HG03354 (cell line): ENCODE results near the gene LMNTD1.
"Not testable (repeated sequence)": the region's sequence is repeated elsewhere in the genome, so short reads cannot be mapped to it uniquely, and the experiment has no call there.

Source experiments
- ATAC-seq: cut with Tn5 transposase; IDR thresholded peaks from one replicate; pipeline ENCODE4 v1.9.1; 2021; ENCODE audit warnings: mild to moderate bottlenecking; ENCODE audit not compliant: unreplicated experiment, poor library complexity, severe bottlenecking

Gene LMNTD1

DNA sequence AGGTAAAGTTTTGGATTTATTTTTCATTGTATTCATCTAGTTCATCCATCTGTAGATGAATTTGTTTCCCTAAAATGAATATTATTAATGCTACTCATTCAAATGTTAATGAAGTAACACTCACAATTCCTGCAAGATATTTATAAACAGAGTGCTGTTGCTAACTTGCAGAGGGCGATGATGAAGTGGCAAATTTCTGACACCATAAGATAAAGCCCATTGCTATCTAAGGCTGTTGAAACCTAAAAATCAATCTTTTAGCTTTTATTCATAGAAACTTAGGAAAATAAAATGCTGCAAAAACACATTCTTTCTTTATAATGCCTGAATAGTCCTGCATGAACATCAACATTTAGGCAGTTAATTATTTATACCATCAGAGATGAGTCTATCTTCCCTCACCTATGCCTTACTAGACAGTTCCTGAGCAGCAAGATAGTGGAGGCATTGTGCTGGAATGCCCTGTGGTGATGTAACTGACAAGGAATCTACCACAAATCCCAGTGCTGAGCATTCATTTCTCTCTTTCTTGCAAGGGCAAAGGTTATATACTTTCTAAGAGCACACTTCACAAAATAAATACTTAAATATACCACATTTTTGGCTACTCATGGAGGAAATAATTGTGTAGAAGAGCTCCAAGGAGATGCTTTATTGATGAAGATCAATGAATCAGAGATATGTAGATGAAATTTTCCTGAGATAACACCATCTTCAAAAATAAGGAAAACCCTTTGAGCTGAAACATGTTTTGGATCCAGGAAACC, 57.6 kb downstream of the LMNTD1 start:
- no peak for ATAC-seq

DNA sequence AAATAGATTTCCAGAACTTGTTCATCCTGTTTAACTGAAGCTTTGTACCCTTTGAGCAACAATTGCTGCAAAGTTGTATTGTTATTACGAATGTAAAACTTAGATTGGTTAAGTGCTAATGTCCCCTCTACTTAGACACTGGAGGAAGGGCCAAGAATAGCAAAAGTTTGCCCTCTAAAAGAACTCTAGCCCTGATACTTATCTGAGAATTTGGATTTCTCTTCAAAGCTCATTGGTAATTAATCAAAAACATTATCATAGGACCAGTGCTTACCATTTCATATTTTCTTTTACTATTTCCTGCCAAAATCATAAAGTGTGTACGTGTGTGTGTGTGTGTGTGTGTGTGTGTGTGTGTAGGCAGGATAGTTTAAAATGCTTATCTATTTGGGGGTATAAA, 58.2 kb downstream of the LMNTD1 start:
- ATAC-seq = no peak

- no peak for ATAC-seq
Observed at GRCh38 chr12:25493682-25494081, 59.4 kb downstream of the LMNTD1 start.

DNA sequence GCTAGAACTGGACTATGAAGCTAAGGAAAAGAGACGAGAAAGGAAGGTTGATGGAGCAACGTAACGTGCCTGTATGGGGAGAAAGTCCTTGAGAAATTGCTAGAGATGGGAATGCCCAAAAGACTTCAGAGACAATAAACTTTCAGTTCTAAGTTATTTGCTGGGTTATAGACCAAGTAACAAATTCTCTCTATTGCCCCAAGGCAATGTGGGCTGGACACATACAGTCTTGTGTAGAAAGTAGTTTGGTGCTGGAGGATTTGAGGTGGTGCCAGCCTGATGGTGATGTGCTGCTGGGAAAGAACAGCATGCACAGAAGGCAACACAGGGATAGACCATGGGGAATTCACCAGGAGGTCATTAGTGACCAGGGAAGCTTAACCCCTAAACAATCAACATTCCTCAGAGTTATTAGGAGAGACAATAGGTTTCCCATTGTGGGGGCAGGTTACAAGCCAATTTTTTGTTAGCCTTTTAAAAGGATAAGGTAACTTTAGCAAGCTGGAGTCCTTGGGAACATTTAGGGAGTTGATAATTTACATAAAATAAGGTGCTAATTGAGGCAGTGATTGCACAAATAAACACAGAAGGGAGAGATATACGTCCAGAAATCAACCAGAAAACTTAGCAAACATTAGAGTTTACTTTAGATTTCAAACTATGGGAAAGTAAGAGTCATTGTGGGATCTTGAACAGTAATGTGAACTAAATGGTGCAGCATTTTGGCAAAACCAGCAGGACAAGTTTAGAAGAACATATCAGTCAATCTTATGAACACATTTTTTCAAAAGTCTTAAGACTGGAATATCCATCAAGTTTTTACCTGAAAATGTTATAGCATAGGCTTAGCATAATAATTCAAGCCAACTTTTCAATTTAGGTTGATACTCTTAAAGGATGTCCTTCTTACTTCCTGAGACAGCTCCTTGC, 61.4 kb downstream of the LMNTD1 start:
- ATAC-seq = no peak

DNA sequence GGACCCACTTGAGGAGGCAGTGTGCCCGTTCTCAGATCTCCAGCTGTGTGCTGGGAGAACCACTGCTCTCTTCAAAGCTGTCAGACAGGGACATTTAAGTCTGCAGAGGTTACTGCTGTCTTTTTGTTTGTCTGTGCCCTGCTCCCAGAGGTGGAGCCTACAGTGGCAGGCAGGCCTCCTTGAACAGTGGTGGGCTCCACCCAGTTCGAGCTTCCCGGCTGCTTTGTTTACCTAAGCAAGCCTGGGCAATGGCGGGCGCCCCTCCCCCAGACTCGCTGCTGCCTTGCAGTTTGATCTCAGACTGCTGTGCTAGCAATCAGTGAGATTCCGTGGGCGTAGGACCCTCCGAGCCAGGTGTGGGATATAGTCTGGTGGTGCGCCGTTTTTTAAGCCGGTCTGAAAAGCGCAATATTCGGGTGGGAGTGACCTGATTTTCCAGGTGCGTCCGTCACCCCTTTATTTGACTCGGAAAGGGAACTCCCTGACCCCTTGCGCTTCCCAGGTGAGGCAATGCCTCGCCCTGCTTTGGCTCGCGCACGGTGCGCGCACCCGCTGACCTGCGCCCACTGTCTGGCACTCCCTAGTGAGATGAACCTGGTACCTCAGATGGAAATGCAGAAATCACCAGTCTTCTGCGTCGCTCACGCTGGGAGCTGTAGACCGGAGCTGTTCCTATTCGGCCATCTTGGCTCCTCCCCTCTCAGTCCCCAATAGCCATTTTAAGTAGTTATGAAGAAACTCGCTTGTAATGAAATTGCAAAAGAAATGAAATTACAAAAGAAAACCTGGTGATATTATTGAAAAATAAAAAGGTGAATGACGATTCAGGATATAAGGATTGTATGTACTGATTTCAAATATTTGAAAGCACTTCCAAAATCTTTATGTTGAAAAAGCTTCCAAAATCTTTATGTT, 63.9 kb downstream of the LMNTD1 start:
- ATAC-seq = not testable (repeated sequence)

DNA sequence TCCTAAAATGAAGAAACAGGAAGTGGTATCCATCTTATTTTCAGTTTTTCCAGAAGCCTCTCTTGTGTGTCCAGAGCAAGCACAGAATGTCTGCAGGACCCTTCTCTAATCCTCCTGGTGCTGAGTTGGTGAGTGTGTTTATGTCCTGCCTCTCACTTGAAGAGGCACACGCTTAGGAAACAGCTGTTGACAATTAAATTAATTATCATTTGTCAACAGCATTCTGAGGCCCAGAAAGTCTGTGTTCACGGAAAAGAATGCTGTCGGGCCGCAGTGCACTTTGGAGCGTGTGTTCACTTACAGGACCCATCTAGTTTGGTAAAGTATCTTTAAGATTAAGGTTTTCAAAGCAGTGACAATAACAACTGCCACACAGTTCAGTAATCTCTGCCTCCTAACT, 70.5 kb downstream of the LMNTD1 start:
- no peak for ATAC-seq

DNA sequence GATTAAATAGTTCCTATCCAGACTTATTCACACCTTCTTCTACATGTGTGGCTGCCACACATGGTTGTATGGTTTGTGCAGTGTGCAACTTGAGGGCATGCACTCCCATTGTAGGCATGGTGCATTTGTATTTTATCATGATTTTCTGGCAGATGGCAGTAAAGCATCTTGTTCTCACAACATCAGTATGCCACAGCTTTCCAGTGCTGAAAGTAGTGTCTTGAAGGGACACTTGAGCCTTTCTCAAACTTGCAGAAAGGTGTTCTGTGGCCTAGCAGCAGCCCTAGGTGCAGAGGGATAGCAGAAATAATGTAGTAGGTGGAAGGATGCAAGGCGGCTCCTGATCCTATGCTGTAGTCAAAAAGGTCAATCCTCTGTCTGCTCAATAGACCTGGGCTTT, 72.9 kb downstream of the LMNTD1 start:
- no peak for ATAC-seq

GRCh38 chr12:25477217-25477616, 75.9 kb downstream of the LMNTD1 start:
- no peak for ATAC-seq

- ATAC-seq = no peak
Observed at GRCh38 chr12:25472453-25472852, 80.6 kb downstream of the LMNTD1 start.

- ATAC-seq = no peak
Observed at GRCh38 chr12:25469861-25470260, 83.2 kb downstream of the LMNTD1 start.

GRCh38 chr12:25469368-25469767, 83.7 kb downstream of the LMNTD1 start:
- no peak for ATAC-seq

DNA sequence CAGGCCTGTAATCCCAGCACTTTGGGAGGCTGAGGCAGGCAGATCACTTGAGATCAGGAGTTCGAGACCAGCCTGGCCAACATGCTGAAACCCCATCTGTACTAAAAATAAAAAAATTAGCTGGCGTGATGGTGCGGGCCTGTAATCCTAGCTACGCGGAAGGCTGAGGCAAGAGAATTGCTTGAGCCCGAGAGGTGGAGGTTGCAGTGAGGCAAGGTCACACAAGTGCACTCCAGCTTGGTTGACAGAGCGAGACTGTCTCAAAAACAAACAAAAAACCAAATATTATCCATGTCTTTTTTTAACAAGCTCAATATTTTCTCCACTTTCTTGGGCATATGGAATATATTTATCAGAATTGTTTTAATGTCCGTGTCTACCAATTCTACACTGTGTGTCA, 89.6 kb downstream of the LMNTD1 start:
- ATAC-seq = no peak

- ATAC-seq = no peak
Observed at GRCh38 chr12:25463005-25463404, 90.1 kb downstream of the LMNTD1 start.

GRCh38 chr12:25459541-25459951, 93.5 kb downstream of the LMNTD1 start:
- ATAC-seq = peak; percentile 97

DNA sequence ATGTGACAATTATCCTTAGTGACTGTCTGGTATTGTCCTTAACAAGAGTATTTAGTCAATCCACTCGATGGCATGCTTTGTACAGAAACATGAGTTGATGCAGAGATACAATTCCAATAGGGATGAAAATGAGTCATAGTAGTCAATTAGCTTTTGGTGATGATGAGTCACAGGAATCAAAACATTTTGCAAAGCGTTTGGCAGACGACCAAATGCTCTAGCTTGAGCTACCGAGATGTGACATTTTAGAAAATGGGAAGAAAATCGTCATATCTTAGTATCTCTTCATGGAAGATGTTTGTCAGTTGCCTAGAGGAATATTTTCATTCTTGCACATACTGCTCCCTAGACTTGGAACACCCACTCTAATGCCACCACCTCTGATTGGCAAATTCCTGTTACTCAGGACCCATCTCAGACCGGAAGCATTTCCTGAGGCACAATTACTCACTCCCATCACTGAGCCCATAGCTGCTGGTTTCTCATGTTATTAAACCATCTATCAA, 95.0 kb downstream of the LMNTD1 start:
- no peak for ATAC-seq

DNA sequence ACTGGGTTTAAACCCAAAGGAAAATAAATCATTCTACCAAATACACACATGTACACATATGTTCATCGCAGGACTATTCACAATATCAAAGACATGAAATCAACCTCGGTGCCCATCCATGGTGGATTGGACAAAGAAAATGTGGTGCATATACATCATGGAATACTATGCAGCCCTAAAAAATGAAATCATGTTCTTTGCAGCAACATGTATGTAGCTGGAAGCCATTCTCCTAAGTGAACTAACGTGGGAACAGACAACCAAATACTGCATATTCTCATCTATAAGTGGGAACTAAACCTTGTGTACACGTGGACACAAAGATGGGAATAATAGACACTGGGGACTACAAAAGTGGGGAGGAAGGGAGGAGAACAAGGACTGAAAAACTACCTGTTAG, 96.6 kb downstream of the LMNTD1 start:
- ATAC-seq = no peak

- no peak for ATAC-seq
Observed at GRCh38 chr12:25455696-25456095, 97.4 kb downstream of the LMNTD1 start.

- ATAC-seq = no peak
Observed at GRCh38 chr12:25449007-25449406, 104.1 kb downstream of the LMNTD1 start.

- no peak for ATAC-seq
Observed at GRCh38 chr12:25447046-25447445, 106.0 kb downstream of the LMNTD1 start.

DNA sequence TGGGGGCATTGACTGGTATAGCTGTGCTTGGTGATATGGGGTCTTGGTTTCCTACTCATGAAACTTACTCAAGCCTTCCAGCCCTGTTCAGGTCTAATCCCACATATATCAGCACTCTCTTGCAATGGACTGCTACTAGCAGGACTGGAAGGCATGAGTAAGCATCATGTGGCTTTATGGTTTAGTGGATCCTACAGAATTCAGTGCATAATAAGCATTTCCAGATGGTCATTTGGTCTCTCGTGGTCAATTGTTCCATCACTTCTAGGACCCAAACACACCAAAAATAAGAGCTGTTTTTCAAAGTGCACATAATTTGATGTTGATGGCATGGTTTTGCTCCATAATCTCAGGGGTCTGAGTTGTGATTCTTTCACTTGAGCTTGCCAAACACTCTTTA, 114.4 kb downstream of the LMNTD1 start:
- no peak for ATAC-seq
